Cardiac muscle cell (in vitro differentiated cells and primary cell): ENCODE measurements around the gene CTNS. TPM values are rescaled to one million over a fixed set of nuclear protein-coding genes. Genes with fewer than 3 reads are reported as not detected.
A peak's percentile ranks its signal among the peaks of the same experiment; 100 is the strongest.

Experiments
- DNase-seq, 2 donors: peaks; one replicate each; pipeline versions ENCODE4 v3.0.0 to v3.0.0-alpha.2; 2010 to 2017; ENCODE audit warnings: low read depth in 1 of 2, low spot score in 1 of 2
- H3K27ac ChIP-seq: fragments of 200-600 bp; sonication (generic); 2 replicates; pipeline ENCODE4 v1.5.1; 2016
- H3K27me3 ChIP-seq: fragments of 200-600 bp; sonication (generic); 2 replicates; pipeline ENCODE4 v1.6.0; 2016; ENCODE audit warnings: control low read depth
- H3K36me3 ChIP-seq: fragments of 200-600 bp; sonication (generic); 2 replicates; pipeline ENCODE4 v1.5.1; 2016; ENCODE audit warnings: control low read depth
- H3K4me1 ChIP-seq: fragments of 200-600 bp; sonication (generic); 2 replicates; pipeline ENCODE4 v1.8.1; 2017; ENCODE audit warnings: low read depth, mild to moderate bottlenecking, mixed run types
- H3K4me3 ChIP-seq: fragments of 200-600 bp; sonication (generic); 2 replicates; pipeline ENCODE4 v1.5.1; 2016; ENCODE audit warnings: mild to moderate bottlenecking
- H3K9me3 ChIP-seq: fragments of 200-600 bp; sonication (generic); 2 replicates; pipeline ENCODE4 v1.5.1; 2017; ENCODE audit warnings: low read depth, mild to moderate bottlenecking, control low read depth
- polyA plus RNA-seq: library from polyadenylated mRNA; unstranded; fragments of >200 nt; fragmentation: Nextera tagmentation; extraction: Ambion mirVana; gene quantifications from 2 replicates; pipeline ENCODE4 v1.2.1, GENCODE V29; 2016
- total RNA-seq: library from RNA; depleted of rRNA; stranded (reverse); fragments of >200 nt; gene quantifications from 2 replicates; pipeline ENCODE4 v1.2.3, GENCODE V29; 2016
- TF ChIP-seq, protein P1 (sequence below): IDR thresholded peaks from 2 replicates; pipeline ENCODE4 v1.5.1; 2012; ENCODE audit warnings: low read depth, mild to moderate bottlenecking, low read length

The CTNS gene
- total and polyA plus RNA-seq, 2 experiments from 2014 or later: 17.8 to 21.1 TPM

DNA sequence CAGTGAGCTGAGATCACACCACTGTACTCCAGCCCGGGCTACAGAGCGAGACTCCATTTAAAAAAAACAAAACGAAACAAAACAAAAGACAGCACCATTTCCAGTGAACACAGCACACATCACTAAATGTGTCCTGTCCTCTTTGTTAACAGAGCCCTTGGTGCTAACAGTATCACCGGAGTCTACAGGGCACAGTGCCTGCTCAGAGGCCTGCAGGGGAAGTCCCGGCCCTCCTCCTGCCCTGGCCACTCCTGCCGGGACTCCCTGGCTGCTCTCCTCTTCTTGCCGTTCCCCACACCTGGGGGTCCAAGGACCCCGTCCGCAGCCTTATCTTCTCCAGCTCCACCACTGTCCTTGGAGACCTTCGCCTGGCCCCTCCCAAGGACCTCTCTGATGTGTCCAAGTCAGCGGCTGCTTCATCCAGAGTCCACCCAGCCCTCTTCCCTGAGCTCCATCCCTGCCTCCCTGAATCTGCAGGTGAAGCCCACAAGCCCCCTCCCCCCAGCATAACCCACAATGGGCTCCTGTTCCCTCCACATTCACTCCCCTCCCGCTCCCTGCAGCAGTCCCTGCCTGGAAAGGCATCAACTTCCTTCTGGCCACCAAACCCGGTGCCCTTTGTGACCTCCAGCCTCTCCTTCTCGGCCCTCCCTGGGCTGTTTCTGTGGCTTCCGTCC, 35.9 kb upstream of the CTNS start:
- DNase-seq: no peak
- Histone ChIP-seq H3K9me3 (no peaks in the 10 kb centered on the region), H3K4me1 (no peaks in the 10 kb centered on the region), H3K27me3 (no peaks in the 10 kb centered on the region), H3K4me3 (no peak overlapping the region), H3K27ac (no peak overlapping the region), H3K36me3 (no peaks in the 10 kb centered on the region)
- TF ChIP-seq, protein P1, sequence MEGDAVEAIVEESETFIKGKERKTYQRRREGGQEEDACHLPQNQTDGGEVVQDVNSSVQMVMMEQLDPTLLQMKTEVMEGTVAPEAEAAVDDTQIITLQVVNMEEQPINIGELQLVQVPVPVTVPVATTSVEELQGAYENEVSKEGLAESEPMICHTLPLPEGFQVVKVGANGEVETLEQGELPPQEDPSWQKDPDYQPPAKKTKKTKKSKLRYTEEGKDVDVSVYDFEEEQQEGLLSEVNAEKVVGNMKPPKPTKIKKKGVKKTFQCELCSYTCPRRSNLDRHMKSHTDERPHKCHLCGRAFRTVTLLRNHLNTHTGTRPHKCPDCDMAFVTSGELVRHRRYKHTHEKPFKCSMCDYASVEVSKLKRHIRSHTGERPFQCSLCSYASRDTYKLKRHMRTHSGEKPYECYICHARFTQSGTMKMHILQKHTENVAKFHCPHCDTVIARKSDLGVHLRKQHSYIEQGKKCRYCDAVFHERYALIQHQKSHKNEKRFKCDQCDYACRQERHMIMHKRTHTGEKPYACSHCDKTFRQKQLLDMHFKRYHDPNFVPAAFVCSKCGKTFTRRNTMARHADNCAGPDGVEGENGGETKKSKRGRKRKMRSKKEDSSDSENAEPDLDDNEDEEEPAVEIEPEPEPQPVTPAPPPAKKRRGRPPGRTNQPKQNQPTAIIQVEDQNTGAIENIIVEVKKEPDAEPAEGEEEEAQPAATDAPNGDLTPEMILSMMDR: no peak

DNA sequence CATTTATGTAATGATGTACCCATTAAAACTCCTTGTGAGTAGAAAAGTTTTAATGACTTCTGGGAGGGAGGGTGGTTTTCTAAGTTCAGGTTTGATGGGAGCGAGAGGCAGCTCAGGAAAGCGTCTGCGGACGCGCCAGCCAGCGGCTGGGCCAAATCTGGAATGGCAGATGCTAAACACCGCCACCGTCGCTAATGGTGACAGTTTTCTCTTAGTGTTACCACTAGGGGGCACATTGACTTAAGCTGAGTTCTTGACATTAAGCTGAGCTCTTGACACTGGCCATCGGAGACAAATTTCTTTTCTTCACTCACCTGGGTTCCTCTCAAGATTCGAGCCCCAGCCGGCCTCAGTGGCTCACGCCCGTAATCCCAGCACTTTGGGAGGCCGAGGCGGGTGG, 34.1 kb upstream of the CTNS start:
- TF ChIP-seq, protein P1: peak; percentile 38
- Histone ChIP-seq H3K27ac (no peak overlapping the region), H3K9me3 (no peaks in the 10 kb centered on the region), H3K4me1 (no peaks in the 10 kb centered on the region), H3K27me3 (no peaks in the 10 kb centered on the region), H3K36me3 (peaks cover 6% of the 10 kb centered on the region), H3K4me3 (no peak overlapping the region)
- DNase-seq: peak; percentile 36 to 59

DNA sequence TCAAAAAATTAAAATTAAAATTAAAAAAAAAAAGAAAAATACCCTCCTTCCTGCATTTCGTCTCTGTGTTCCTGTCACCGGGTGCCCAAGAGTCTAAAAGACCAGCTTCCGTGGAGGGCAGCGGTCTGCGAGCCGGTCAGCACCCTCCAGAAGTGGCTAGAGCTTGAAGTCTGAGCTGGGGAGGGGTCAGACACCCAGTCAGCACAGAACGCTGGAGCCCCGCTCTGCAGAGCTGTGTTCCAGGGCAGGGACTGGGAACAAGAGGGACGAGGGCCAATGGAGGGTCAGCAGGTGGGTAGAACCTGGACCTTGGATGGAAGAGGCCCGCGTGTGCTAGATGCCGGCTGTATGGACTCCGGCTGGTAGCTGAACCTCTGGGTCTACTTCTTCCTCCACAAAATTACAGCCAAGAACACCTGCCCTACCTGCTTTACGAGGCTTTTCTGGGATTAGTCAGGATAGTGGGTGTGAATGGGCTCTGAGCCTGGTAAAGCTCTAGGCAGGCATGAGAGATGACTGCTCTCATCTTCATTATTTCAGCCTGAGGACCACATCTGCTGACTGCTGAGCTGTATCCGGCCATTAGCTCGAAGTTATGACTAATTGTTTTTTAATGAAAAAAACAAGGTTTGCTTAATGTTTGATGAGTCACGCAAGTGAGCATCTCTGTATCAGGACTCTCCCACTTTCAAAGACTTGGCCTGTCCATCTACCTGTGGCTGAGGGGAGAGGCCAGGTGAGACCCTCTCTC, 33.3 kb upstream of the CTNS start:
- peaks cover 6% of the 10 kb centered on the region for H3K36me3 ChIP-seq
- TF ChIP-seq, protein P1: no peak
- no peak overlapping the region for H3K27ac ChIP-seq
- H3K4me3 ChIP-seq: no peak overlapping the region
- DNase-seq: peak in 1 of 2 donors; percentile 51
- no peaks in the 10 kb centered on the region for H3K27me3 ChIP-seq
- no peaks in the 10 kb centered on the region for H3K4me1 ChIP-seq
- H3K9me3 ChIP-seq: no peaks in the 10 kb centered on the region

DNA sequence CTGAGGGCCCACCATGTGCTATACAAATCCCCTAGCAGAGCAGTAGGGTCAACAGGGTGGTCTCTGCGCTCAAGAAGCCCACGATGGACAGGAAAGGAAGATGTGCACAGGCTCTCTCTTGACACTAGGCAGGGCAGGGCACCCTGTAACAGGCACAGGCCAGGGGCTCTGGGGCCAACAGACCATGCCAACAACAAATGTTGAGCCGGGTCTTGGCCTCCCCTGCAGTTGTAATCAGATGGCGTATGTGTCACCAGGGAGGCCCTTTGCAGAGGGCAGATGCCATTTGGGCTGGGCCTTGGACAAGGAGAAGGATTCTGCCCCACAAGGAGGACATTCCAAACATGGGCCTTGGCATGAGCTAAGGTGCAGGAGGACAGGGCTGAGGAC, 32.7 kb upstream of the CTNS start:
- no peak overlapping the region for H3K27ac ChIP-seq
- H3K36me3 ChIP-seq: peaks cover 9% of the 10 kb centered on the region
- H3K4me3 ChIP-seq: no peak overlapping the region

DNA sequence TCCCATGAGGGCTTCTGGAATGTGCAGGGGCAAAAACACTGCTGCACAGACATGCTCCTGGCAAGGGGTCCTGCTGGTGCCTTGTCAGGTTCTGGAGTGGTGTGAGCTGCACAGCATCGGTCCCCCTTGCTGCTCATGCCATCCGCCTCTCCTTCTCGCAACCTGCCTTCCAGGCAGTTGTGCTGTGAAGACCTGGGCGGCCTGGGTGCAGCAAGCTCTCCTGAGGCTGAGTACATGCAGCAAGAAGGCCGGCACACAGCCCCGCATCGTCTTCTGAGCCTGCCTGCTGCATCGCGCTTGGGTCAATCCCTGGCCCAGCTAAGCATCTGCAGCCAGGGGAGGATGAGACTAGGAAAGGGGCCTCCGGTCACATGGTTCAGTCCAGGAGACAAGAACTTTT, 26.9 kb upstream of the CTNS start:
- TF ChIP-seq, protein P1: no peak
- Histone ChIP-seq H3K27me3 (no peaks in the 10 kb centered on the region), H3K9me3 (no peaks in the 10 kb centered on the region), H3K4me1 (no peaks in the 10 kb centered on the region), H3K4me3 (no peak overlapping the region), H3K27ac (no peak overlapping the region), H3K36me3 (peaks cover 35% of the 10 kb centered on the region)
- DNase-seq: no peak

More for the DNA sequence above, 32.7 kb upstream of the CTNS start:
- no peak for DNase-seq
- TF ChIP-seq, protein P1: no peak
- H3K4me1 ChIP-seq: no peaks in the 10 kb centered on the region
- no peaks in the 10 kb centered on the region for H3K9me3 ChIP-seq
- H3K27me3 ChIP-seq: no peaks in the 10 kb centered on the region
